Heart left ventricle (tissue), 16 donors: ENCODE measurements around the gene CCDC61. TPM values are rescaled to one million over a fixed set of nuclear protein-coding genes. Genes with fewer than 3 reads are reported as not detected.

Experiments used
- ATAC-seq, 4 donors: fragments of 200-7000 bp; cut with Tn5 transposase; one replicate each; pipeline ENCODE4 v1.9.1; 2020 to 2022; ENCODE audit warnings: moderate library complexity in 4 of 4, mild to moderate bottlenecking in 3 of 4, moderate number of reproducible peaks in 1 of 4
- DNase-seq, 5 donors: peaks; one replicate each; pipeline ENCODE4 v3.0.0-alpha.2; 2020
- H3K27ac ChIP-seq, 12 donors: fragments of 200-600 bp; sonication (generic) in 4 of 12; one replicate each; pipeline versions ENCODE4 v1.5.0 to v1.8.0; 2016 to 2022; ENCODE audit warnings: mild to moderate bottlenecking in 2 of 12
- H3K27me3 ChIP-seq, 9 donors: fragments of 200-600 bp; sonication (generic) in 2 of 9; one replicate each; pipeline versions ENCODE4 v1.5.1 to v1.8.0; 2016 to 2022; ENCODE audit warnings: mild to moderate bottlenecking in 3 of 9
- H3K36me3 ChIP-seq, 9 donors: fragments of 200-600 bp; sonication (generic) in 2 of 9; one replicate each; pipeline versions ENCODE4 v1.5.0 to v1.8.0; 2018 to 2022; ENCODE audit warnings: mild to moderate bottlenecking in 2 of 9
- H3K4me1 ChIP-seq, 12 donors: fragments of 200-600 bp; sonication (generic) in 4 of 12; one replicate each; pipeline versions ENCODE4 v1.5.0 to v1.8.0; 2016 to 2022; ENCODE audit warnings: mild to moderate bottlenecking in 3 of 12
- H3K4me3 ChIP-seq, 12 donors: fragments of 200-600 bp; sonication (generic) in 4 of 12; one replicate each; pipeline versions ENCODE4 v1.5.0 to v1.8.0; 2017 to 2022; ENCODE audit warnings: mild to moderate bottlenecking in 9 of 12, moderate library complexity in 4 of 12
- H3K9me3 ChIP-seq, 12 donors: fragments of 200-600 bp; sonication (generic) in 4 of 12; one replicate each; pipeline versions ENCODE4 v1.5.0 to v1.8.0; 2016 to 2022; ENCODE audit warnings: mild to moderate bottlenecking in 1 of 12
- POLR2A ChIP-seq, 2 donors: fragments of 450-650 bp; IDR thresholded peaks; one replicate each; pipeline ENCODE4 v1.6.1; 2017; ENCODE audit warnings: antibody characterized with exemption in 2 of 2, mild to moderate bottlenecking in 2 of 2, moderate library complexity in 2 of 2
- WGBS, 4 donors: extraction: QIAGEN DNeasy Blood & Tissue Kit in 2 of 4; methylation state at CpG; one replicate each; pipeline versions ENCODE4 v1.1.5 to v1.1.7; 2013 to 2018; 5-methylcytosine and 5-hydroxymethylcytosine counted together
- intact Hi-C, 10 donors: fragments of 100-400 bp; cut with DNase I; formaldehyde crosslinking; loops; one replicate each; pipeline versions ENCODE4 v1.11.1 to v1.14.2; 2022
- polyA plus RNA-seq, 2 donors: library from polyadenylated mRNA; stranded (reverse); fragments of 200-250 nt; gene quantifications; one replicate each; pipeline ENCODE4 v1.2.3, GENCODE V29; 2013
- total RNA-seq, 9 donors: library from RNA; depleted of rRNA in 2 of 9; stranded (reverse); fragments of >200 nt in 2 of 9; fragmentation: NEBNext Ultra II Directional in 3 of 9; extraction: Animal tissue kit (Norgen Biotek cat#: 25700) in 3 of 9; gene quantifications; one replicate each; pipeline versions ENCODE4 v1.1.0 to v1.2.4, GENCODE V29; 2016 to 2023
- TF ChIP-seq, protein P1 (sequence below), 12 donors: fragments of 200-600 bp; sonication (generic) in 4 of 12; IDR thresholded peaks; one replicate each; pipeline versions ENCODE4 v1.5.0 to v1.8.0; 2018 to 2022; ENCODE audit warnings: antibody characterized with exemption in 12 of 12, mild to moderate bottlenecking in 5 of 12
- donor health status: ischemic (EF 13 %, LVEDD 7.1; RV severe dilation, severe dysfunction).
- donor health status: healthy with polysubstance abuse.
- donor health status: DM: no; HTN: yes; CAD: no.
- donor health status: DM: no; HTN: no; CAD: no.
- donor health status: ischemic (EF 25% LVEDD 6.9; RV normal size, moderate dysfunction).
- donor health status: ischemic (EF 25% LVEDD 5.7; RV mildly dilated, moderate dysfunction).
- donor health status: healthy.
- donor health status: DM: yes; HTN: yes; CAD: no.
- donor health status: ischemic (EF 35%, LVEDD 5.7; RV mildly dilated, moderate dysfunction).
- donor health status: nonischemic (EF 11% LVEDD 7.7; RV severe dilation, severe dysfunction).
- donor health status: DM: yes; HTN: yes; CAD: no.
- donor health status: PGD.
- donor health status: ischemic (EF 29% LVEDD 5.4; RV normal size, mild dysfunction).
- donor health status: nonischemic (EF 23%, LVEDD 6.1; RV moderate dilation, normal function).

CCDC61 gene
- total and polyA plus RNA-seq, 11 donors, result 4.1 to 13.7 (median 6.8) TPM

DNA sequence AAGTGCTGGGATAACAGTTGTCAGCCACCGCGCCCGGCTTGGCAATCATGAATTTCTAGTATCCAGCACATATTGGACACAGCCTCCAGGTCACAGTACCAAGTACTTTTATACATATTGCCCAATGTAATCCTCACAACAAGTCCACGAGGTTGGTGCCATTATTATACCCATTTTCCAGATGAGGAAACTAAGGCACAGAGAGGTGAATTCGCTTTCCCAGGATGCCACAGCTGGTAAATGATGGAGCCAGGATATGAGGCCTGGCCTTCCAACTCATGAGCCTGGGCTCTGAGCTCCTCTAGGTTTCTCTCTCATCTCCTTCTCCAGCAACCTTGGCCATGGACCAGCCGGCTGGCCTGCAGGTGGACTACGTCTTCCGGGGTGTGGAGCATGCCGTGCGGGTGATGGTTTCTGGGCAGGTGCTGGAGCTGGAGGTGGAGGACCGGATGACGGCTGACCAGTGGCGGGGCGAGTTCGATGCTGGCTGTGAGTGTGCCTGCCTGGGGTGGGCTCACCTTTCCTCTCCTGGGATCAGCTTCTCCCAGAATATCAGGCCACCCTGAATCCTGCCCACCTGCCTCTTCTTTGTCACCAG lies 7.5 kb downstream of the CCDC61 start:
- no peak overlapping the region for H3K4me3 ChIP-seq
- H3K4me1 ChIP-seq, result peaks cover 0 to 12% (median 0%) of the 10 kb centered on the region in 12 donors
- H3K9me3 ChIP-seq, result no peaks in the 10 kb centered on the region
- ATAC-seq (no peak), DNase-seq (peak in 1 of 5 donors; percentile 12)
- H3K27ac ChIP-seq, result no peak overlapping the region
- TF ChIP-seq, protein P1, sequence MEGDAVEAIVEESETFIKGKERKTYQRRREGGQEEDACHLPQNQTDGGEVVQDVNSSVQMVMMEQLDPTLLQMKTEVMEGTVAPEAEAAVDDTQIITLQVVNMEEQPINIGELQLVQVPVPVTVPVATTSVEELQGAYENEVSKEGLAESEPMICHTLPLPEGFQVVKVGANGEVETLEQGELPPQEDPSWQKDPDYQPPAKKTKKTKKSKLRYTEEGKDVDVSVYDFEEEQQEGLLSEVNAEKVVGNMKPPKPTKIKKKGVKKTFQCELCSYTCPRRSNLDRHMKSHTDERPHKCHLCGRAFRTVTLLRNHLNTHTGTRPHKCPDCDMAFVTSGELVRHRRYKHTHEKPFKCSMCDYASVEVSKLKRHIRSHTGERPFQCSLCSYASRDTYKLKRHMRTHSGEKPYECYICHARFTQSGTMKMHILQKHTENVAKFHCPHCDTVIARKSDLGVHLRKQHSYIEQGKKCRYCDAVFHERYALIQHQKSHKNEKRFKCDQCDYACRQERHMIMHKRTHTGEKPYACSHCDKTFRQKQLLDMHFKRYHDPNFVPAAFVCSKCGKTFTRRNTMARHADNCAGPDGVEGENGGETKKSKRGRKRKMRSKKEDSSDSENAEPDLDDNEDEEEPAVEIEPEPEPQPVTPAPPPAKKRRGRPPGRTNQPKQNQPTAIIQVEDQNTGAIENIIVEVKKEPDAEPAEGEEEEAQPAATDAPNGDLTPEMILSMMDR (IDR thresholded peaks at IDR 0.05), result no peak
- no peak for TF ChIP-seq POLR2A (IDR thresholded peaks at IDR 0.05)
- intact Hi-C loops, result no loop called here
- WGBS, 4 donors, result 93 to 97% (median 96%) methylated on average over 13 to 15 of the region's 15 CpGs
- peaks cover 0 to 27% (median 6%) of the 10 kb centered on the region in 9 donors for H3K36me3 ChIP-seq
- peaks cover 0 to 12% (median 0%) of the 10 kb centered on the region in 9 donors for H3K27me3 ChIP-seq

DNA sequence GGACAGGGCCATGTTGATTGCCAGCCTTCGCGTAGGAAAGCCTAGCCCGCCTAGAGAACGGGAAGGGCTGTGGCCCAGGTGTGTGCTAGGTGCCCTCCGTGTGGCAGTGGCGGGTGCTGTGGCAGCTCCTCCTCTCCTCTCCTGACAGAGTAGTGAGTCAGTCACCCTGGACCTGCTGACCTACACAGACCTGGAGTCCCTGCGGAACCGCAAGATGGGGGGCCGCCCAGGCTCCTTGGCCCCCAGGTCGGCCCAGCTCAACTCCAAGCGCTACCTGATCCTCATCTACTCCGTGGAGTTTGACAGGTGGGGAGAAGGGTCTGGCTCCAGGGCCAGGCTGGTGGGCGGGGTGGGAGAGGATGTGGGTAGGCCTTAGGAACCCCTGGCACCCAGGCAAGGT lies 11.1 kb downstream of the CCDC61 start:
- Histone ChIP-seq H3K27ac (no peak overlapping the region), H3K4me1 (no peaks in the 10 kb centered on the region), H3K27me3 (no peaks in the 10 kb centered on the region), H3K4me3 (no peak overlapping the region), H3K36me3 (peaks cover 0 to 27% (median 6%) of the 10 kb centered on the region in 9 donors), H3K9me3 (no peaks in the 10 kb centered on the region)
- ATAC-seq, result no peak
- TF ChIP-seq, protein P1 (IDR thresholded peaks at IDR 0.05), result no peak
- TF ChIP-seq POLR2A (IDR thresholded peaks at IDR 0.05), result no peak
- 91 to 98% (median 96%) methylated on average over 7 to 13 of the region's 13 CpGs for WGBS, 4 donors
- peak in 1 of 5 donors; percentile 29 for DNase-seq
- intact Hi-C loops, result loop anchor here in 2 of 10 donors (5.0 kb wide), 2 partner anchors 79 to 104 kb away; partner anchors contain the start of gene MYPOP (in 1 of the 2)

DNA sequence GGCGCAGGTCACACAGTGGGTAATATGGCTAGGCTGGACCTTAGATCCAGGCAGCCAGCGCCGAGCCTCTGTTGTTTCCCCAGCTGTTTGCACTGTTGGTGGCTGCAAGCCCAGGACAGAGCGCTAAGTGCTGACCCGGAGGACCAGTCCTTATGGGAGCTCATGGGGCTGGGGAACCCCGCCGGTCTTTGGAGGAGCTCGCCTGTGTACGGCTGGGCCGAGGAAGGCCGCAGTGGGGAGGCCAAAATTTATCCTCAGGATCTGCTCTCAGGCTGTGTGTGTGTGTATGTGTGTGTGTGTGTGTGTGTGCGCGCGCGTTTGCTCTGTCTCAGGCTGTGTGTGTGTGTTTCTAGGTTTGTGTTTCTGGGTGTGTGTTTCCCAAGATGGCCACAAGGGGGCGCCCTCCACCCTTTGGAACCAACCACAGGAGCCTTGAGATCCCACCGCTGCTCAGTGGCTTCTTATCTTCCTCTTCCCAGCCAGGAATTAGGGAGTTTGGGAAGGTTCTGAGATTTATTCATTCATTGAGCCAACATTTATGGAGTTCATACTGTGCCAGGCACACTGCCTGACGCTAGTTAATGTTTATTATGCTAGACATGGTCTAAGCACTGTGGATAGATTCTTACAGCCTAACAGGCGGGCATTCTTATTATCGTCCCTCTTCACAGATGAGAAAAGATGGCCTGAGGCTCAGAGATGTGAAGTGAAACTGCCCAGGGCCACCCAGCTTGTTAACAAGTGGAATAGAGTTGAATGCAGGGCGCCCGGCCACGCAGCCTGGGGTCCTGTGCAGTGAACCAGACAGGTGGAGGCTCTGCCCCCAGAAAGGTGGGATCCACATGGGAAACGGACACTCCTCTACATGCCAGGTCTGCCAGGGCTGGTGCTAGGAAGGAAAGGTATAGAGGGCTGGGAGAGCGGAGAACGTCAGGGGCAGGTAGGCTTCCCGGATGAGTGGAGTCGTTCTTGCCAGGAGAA lies 14.6 kb downstream of the CCDC61 start:
- TF ChIP-seq POLR2A (IDR thresholded peaks at IDR 0.05), result no peak
- TF ChIP-seq, protein P1 (IDR thresholded peaks at IDR 0.05), result peak; percentile 73 to 92 (median 85)
- Histone ChIP-seq H3K4me1 (peaks cover 0 to 6% (median 1%) of the 10 kb centered on the region in 12 donors), H3K27me3 (peaks cover 0 to 32% (median 7%) of the 10 kb centered on the region in 9 donors), H3K4me3 (no peak overlapping the region), H3K9me3 (no peaks in the 10 kb centered on the region), H3K36me3 (peaks cover 0 to 17% (median 6%) of the 10 kb centered on the region in 9 donors), H3K27ac (no peak overlapping the region)
- DNase-seq, result peak; percentile 52 to 80 (median 62)
- peak; percentile 31 to 87 (median 80) for ATAC-seq
- intact Hi-C loops, result loop anchor here in 3 of 10 donors (5.0 to 10.0 kb wide), 3 partner anchors 83 to 108 kb away; partner anchors contain the start of gene MYPOP (in 1 of the 3)
- WGBS, 4 donors, result 59 to 66% (median 62%) methylated on average over 21 to 28 of the region's 28 CpGs
